Cardiac muscle cell (in vitro differentiated cells and primary cell): Measurements from ENCODE around the gene GPRIN2. TPM values are rescaled to one million over a fixed set of nuclear protein-coding genes. Genes with fewer than 3 reads are reported as not detected.
"Not testable (repeated sequence)": the region's sequence is repeated elsewhere in the genome, so short reads cannot be mapped to it uniquely, and the experiment has no call there.

Source experiments
- DNase-seq, 2 donors: peaks; one replicate each; pipeline versions ENCODE4 v3.0.0 to v3.0.0-alpha.2; 2010 to 2017; ENCODE audit warnings: low read depth in 1 of 2, low spot score in 1 of 2
- H3K27ac ChIP-seq: fragments of 200-600 bp; sonication (generic); 2 replicates; pipeline ENCODE4 v1.5.1; 2016
- H3K27me3 ChIP-seq: fragments of 200-600 bp; sonication (generic); 2 replicates; pipeline ENCODE4 v1.6.0; 2016; ENCODE audit warnings: control low read depth
- H3K36me3 ChIP-seq: fragments of 200-600 bp; sonication (generic); 2 replicates; pipeline ENCODE4 v1.5.1; 2016; ENCODE audit warnings: control low read depth
- H3K4me1 ChIP-seq: fragments of 200-600 bp; sonication (generic); 2 replicates; pipeline ENCODE4 v1.8.1; 2017; ENCODE audit warnings: low read depth, mild to moderate bottlenecking, mixed run types
- H3K4me3 ChIP-seq: fragments of 200-600 bp; sonication (generic); 2 replicates; pipeline ENCODE4 v1.5.1; 2016; ENCODE audit warnings: mild to moderate bottlenecking
- H3K9me3 ChIP-seq: fragments of 200-600 bp; sonication (generic); 2 replicates; pipeline ENCODE4 v1.5.1; 2017; ENCODE audit warnings: low read depth, mild to moderate bottlenecking, control low read depth
- polyA plus RNA-seq: library from polyadenylated mRNA; unstranded; fragments of >200 nt; fragmentation: Nextera tagmentation; extraction: Ambion mirVana; gene quantifications from 2 replicates; pipeline ENCODE4 v1.2.1, GENCODE V29; 2016
- total RNA-seq: library from RNA; depleted of rRNA; stranded (reverse); fragments of >200 nt; gene quantifications from 2 replicates; pipeline ENCODE4 v1.2.3, GENCODE V29; 2016
- TF ChIP-seq, protein P1 (sequence below): IDR thresholded peaks from 2 replicates; pipeline ENCODE4 v1.5.1; 2012; ENCODE audit warnings: low read depth, mild to moderate bottlenecking, low read length

The GPRIN2 gene
- total and polyA plus RNA-seq, 2 experiments from 2014 or later, result 3.3 to 9.1 TPM

DNA sequence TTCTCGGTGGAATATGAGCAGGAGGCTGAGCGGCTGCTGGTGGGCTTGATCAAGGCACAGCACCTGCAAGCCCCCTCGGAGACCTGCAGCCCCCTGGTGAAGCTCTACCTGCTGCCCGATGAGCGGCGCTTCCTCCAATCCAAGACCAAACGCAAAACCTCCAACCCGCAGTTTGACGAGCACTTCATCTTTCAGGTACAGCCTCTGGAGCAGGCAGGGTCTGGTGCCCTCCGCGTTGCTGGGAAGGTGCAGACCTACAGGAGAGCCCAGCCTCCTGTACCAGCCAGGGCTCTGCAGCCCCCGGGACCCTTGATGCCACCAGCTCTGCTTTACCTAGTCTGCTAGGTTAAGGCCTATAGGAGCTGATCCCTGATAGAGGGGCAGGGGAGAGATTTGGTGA lies 25.5 kb upstream of the GPRIN2 start:
- H3K36me3 ChIP-seq, H3K4me1 ChIP-seq, H3K4me3 ChIP-seq, H3K27ac ChIP-seq, H3K9me3 ChIP-seq, DNase-seq: not testable (repeated sequence)
- H3K27me3 ChIP-seq, result peaks cover 14% of the 10 kb centered on the region

DNA sequence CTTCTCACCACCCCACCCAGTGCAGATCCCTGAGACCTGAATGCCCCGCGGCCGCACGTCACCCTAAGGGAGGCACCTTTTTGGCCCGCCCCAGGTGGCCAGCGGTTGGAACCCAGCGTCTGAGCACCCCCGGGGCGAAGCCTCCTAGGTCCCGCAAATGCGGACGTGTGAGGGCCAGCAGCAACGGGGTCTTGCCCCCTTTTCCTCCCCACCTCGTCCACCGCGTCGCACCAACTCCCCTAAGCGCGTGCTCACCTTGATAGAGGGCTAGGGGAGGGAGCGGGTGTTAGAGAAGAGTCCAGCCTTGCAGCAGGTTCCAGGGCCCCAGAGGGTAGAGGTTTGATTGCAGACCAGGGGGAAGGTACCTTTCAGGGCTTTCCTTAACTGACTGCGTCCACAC lies 22.9 kb upstream of the GPRIN2 start:
- not testable (repeated sequence) for H3K27ac ChIP-seq, H3K4me1 ChIP-seq, DNase-seq, H3K4me3 ChIP-seq, H3K36me3 ChIP-seq, H3K9me3 ChIP-seq
- peaks cover 14% of the 10 kb centered on the region for H3K27me3 ChIP-seq

DNA sequence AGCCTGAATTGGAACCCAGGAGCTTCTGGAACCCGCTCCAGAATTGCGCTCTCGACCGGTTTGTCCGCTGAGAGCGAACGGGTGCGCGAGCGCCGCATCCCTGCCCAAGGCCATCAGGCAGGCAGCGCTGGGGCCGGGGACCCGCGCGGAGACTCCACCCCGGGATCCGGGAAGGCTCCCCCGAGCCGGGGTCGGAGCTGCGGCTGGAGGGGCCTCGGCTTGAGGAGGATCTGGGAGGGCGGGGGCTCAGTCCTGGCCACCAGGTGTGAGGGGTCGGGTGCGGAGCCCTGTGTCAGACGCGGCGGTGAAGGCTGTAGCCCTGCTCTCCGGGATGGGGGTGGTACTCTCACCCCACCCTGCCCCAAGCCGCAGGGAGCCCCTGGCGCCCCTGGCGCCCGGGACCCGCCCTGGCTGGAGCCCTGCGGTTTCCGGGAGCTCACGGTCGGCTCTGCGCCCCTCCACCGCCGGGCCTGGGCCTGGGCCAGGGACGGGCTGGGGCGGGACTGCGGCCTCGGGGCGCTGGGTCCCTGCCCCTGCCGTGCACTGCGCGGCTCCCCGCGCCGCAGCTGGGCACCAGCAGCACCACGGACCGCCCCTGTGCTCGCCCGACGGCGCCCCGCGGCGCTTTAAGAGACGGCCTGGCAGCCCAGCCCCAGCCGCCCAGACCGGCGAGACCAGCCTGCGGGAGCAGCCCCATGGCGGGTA lies 22.2 kb upstream of the GPRIN2 start, which contains the start of gene SYT15:
Gene SYT15, plus strand, starts transcription at position 655 of the 705 bp plus-strand sequence. Its CDS starts 41 bp downstream, at position 696.
- H3K27me3 ChIP-seq, result peaks cover 14% of the 10 kb centered on the region
- H3K4me1 ChIP-seq, H3K4me3 ChIP-seq, H3K27ac ChIP-seq, DNase-seq, H3K36me3 ChIP-seq, H3K9me3 ChIP-seq: not testable (repeated sequence)

DNA sequence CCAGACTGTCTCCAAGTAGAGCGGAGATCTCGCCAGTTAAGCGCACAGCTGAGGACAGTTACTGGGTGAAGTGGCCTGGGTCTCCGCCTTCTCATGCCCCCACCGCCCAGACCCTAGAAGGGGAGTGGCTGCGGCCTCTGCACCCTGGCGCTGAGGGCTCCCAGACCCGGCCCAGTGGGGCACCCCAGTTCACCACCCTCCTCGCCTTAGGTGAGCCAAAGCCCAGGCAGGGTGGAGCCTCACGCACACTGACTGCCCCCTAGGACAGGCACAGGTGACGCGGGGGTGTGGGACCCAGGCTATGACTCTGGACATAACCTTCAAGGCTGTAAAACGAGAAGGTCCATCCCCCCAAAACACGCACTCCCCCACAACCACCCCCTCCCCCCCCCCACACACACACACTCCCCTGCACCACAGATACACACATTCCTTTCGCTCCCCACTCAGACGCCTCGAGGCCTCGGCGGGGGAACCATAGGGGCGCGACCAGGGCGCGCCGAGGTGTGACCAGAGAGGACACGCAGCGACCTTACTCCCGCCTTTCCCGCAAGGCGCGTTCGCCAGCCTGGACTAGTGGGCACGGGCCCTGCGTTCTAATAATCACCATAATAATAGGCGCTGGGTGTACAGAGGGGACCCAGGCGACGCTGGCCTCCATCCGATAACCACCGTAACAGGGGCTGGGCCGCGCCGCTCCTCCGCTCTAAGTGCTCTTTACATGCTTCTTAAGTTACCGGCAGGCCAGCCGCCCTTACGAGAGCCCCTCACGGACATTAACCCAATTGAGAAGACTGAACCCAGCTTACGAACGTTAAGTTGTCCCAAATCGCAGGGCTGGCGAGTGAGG lies 21.4 kb upstream of the GPRIN2 start:
- not testable (repeated sequence) for H3K4me1 ChIP-seq, H3K4me3 ChIP-seq, H3K27ac ChIP-seq, H3K9me3 ChIP-seq, H3K36me3 ChIP-seq
- DNase-seq, result peak in 1 of 2 donors; percentile 0
- H3K27me3 ChIP-seq, result peaks cover 14% of the 10 kb centered on the region

DNA sequence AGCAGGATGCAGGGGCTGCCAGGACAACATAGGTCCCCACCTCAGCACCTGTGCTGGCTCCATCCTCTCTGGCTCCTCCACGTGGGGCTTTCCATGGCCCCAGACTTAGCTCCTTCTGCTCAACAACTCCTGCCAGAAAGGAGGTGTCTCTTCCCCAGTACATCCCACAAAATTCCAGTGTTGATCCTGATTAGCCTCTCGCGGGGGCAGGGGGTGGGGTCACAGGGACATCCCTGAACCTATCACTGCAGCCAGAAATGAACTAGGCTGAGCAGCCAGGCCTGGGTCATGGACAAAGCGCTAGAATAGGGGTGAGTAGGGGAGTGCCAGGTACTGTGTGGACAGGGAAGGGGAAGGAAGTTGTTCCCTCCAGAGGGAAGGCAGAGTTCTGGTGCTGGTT lies 17.4 kb upstream of the GPRIN2 start:
- peaks cover 14% of the 10 kb centered on the region for H3K27me3 ChIP-seq
- H3K9me3 ChIP-seq, H3K36me3 ChIP-seq, DNase-seq, H3K4me3 ChIP-seq, H3K4me1 ChIP-seq, H3K27ac ChIP-seq: not testable (repeated sequence)

DNA sequence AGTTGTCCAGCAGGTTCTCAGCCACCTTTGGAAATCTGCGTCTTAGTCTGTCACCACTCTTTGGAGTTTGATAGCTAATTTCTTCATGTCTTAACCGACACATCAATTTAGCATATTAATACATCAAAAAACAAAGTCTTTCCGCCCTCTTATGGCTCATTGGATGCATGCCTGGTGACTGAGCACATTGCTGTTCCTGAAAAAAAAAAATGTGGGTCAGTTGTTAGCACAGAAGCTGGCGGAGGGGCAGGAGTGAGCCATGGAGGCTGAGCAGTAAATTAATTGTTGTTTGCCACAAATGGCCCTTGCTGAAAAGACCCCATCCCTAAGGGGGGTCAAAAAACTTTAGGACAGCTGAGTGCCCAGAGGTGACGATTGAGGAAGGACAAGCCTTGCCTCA lies 16.9 kb upstream of the GPRIN2 start:
- peak; percentile 0 to 41 for DNase-seq
- not testable (repeated sequence) for H3K4me3 ChIP-seq, H3K36me3 ChIP-seq, H3K4me1 ChIP-seq, H3K9me3 ChIP-seq, H3K27me3 ChIP-seq, H3K27ac ChIP-seq

DNA sequence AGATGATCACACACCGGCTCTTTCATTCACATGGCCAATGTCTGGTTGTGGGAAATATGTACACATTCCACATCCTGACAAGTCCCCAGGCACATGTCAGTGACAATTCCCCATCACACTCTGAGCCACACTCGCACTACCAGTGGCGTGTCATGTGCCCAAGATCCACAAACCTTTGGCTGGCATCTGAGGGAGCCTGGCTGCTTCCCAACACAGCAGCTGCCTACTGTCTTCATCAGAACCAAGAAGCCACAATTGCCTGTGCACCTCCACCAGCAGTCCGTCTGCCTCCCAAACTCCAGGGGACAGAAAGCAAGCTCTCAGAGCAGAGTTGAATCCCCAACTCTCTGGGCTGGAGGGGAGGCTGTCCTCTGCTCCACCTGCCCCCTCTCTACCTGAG lies 16.3 kb upstream of the GPRIN2 start:
- not testable (repeated sequence) for H3K36me3 ChIP-seq, DNase-seq, H3K27ac ChIP-seq, H3K4me3 ChIP-seq, H3K27me3 ChIP-seq, H3K9me3 ChIP-seq, H3K4me1 ChIP-seq

DNA sequence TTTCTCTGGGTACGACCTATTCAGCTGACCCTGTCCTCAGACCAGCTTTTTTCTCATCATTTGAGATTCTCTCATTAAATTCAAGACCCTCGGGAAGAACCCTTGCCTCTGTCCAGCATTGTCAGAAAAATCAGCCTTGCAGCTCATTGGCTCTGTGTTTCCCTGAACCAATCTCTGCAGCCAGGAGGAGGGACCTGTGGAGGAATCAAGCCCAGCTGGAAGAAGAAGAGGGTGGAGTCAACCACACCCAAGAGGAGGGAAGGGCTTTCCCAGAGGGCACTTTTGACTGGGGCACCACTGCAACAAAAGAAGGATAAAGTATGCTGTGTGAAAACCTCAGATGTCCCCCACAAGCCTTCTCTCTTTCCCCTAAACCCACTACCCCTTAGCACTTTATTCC lies 14.2 kb upstream of the GPRIN2 start:
- DNase-seq, H3K4me3 ChIP-seq, H3K36me3 ChIP-seq, H3K9me3 ChIP-seq, H3K27ac ChIP-seq, H3K4me1 ChIP-seq, H3K27me3 ChIP-seq: not testable (repeated sequence)

DNA sequence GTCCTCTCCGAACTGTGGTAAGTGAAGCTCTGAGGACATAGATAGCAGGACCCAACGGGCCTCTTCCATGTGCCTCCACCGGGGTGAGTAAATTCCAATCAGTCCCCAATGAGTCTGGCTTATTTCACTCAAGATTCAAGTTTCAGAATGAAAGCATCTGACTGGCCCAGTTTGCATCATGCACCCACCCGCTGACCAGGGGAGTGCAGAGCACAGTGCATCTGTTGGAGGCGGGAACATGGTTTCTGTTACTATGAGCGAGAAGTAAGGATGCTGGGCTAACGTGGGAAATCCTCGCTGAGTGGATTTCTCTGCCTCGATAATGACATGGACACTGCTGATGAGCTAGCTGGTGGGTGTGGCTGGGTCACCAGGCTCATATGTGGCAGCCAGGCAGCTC lies 10.7 kb upstream of the GPRIN2 start:
- H3K4me1 ChIP-seq, H3K36me3 ChIP-seq, H3K27me3 ChIP-seq, H3K27ac ChIP-seq, H3K4me3 ChIP-seq, DNase-seq, H3K9me3 ChIP-seq: not testable (repeated sequence)

DNA sequence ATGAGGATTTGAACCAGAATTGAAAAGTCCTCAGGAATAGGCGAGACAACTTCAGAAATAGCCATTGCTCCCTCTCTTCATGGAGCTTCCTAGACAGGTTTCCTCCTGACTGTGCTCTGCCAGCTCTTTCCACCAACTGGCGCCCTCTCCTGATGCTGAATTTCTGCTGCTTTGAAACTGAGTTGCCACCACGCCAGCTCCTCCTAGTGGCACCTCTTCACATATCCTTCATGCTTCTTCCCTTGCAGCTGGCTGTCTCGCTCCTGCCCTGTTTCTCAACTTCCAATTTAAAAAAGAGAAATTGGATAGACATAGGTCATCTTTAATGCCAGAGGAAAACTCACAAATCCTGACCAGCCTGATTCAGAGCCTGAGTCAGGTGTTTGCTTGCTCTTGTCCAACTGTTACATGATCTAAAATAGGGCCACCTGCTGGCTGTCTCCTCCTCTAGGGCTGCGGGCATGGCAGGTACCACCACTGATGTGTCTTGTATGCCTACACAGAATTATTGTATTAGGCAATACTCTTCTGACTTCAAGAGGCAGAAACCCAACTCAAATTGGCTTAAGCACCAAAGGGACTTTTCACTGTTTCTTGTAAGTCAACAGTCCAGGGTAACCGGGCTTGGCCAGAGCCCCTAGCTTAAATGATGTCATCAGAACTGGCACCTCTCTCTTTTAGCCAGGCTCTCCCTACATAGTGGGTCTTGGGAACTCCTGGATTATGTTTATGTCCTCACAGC lies 9.3 kb upstream of the GPRIN2 start:
- not testable (repeated sequence) for H3K4me3 ChIP-seq, H3K27me3 ChIP-seq, H3K27ac ChIP-seq, H3K4me1 ChIP-seq, H3K36me3 ChIP-seq, H3K9me3 ChIP-seq
- TF ChIP-seq, protein P1, sequence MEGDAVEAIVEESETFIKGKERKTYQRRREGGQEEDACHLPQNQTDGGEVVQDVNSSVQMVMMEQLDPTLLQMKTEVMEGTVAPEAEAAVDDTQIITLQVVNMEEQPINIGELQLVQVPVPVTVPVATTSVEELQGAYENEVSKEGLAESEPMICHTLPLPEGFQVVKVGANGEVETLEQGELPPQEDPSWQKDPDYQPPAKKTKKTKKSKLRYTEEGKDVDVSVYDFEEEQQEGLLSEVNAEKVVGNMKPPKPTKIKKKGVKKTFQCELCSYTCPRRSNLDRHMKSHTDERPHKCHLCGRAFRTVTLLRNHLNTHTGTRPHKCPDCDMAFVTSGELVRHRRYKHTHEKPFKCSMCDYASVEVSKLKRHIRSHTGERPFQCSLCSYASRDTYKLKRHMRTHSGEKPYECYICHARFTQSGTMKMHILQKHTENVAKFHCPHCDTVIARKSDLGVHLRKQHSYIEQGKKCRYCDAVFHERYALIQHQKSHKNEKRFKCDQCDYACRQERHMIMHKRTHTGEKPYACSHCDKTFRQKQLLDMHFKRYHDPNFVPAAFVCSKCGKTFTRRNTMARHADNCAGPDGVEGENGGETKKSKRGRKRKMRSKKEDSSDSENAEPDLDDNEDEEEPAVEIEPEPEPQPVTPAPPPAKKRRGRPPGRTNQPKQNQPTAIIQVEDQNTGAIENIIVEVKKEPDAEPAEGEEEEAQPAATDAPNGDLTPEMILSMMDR, result peak; percentile 69
- DNase-seq, result peak; percentile 74 to 81
